Calu3 (cell line): ENCODE results near the gene WHRN. TPM values are rescaled to one million over a fixed set of nuclear protein-coding genes. Genes with fewer than 3 reads are reported as not detected.

ENCODE experiments used
- BruUV-seq: library from RNA; stranded (reverse); fragments of 400-500 nt; replicated peaks from 2 replicates; lab custom pipeline; 2021; lab: Mats Ljungman, UMichigan
- CTCF ChIA-PET: fragments of 300-600 bp; sonication (Branson Sonifier 250); formaldehyde crosslinking; loops from one replicate; lab custom pipeline; 2022; ENCODE audit warnings: antibody characterized with exemption; lab: Charles Lee
- DNase-seq: peaks from one replicate; pipeline ENCODE4 v3.0.0; 2022
- H3K27ac Mint-ChIP-seq: one replicate; pipeline ENCODE4 v1.8.0; 2022; ENCODE audit warnings: mixed read lengths; ENCODE audit not compliant: unreplicated experiment
- H3K27me3 Mint-ChIP-seq: one replicate; pipeline ENCODE4 v1.8.0; 2022; ENCODE audit warnings: mixed read lengths; ENCODE audit not compliant: unreplicated experiment
- H3K36me3 Mint-ChIP-seq: one replicate; pipeline ENCODE4 v1.8.0; 2022; ENCODE audit warnings: mild to moderate bottlenecking, moderate library complexity, mixed read lengths; ENCODE audit not compliant: insufficient read depth, unreplicated experiment
- H3K4me1 Mint-ChIP-seq: one replicate; pipeline ENCODE4 v1.8.0; 2022; ENCODE audit warnings: mild to moderate bottlenecking, low read depth, mixed read lengths; ENCODE audit not compliant: unreplicated experiment
- H3K4me3 Mint-ChIP-seq: one replicate; pipeline ENCODE4 v1.8.0; 2022; ENCODE audit warnings: mild to moderate bottlenecking, low read depth, moderate library complexity, mixed read lengths; ENCODE audit not compliant: unreplicated experiment
- H3K9me3 Mint-ChIP-seq: one replicate; pipeline ENCODE4 v1.8.0; 2022; ENCODE audit warnings: low read depth, mixed read lengths; ENCODE audit not compliant: unreplicated experiment
- CTCF ChIP-seq: fragments of 200-600 bp; IDR thresholded peaks from one replicate; pipeline ENCODE4 v1.8.0; 2022; ENCODE audit warnings: antibody characterized with exemption; ENCODE audit not compliant: unreplicated experiment
- intact Hi-C: fragments of 100-400 bp; cut with micrococcal nuclease; formaldehyde crosslinking; loops from one replicate; pipeline ENCODE4 v1.10.0; 2022; ENCODE audit not compliant: unreplicated experiment
- total RNA-seq: library from RNA; stranded (reverse); gene quantifications from 2 replicates; pipeline ENCODE4 v1.2.3, GENCODE V29; 2022

Gene WHRN
- total RNA-seq, 1 experiment from 2014 or later = 4.9 TPM

DNA sequence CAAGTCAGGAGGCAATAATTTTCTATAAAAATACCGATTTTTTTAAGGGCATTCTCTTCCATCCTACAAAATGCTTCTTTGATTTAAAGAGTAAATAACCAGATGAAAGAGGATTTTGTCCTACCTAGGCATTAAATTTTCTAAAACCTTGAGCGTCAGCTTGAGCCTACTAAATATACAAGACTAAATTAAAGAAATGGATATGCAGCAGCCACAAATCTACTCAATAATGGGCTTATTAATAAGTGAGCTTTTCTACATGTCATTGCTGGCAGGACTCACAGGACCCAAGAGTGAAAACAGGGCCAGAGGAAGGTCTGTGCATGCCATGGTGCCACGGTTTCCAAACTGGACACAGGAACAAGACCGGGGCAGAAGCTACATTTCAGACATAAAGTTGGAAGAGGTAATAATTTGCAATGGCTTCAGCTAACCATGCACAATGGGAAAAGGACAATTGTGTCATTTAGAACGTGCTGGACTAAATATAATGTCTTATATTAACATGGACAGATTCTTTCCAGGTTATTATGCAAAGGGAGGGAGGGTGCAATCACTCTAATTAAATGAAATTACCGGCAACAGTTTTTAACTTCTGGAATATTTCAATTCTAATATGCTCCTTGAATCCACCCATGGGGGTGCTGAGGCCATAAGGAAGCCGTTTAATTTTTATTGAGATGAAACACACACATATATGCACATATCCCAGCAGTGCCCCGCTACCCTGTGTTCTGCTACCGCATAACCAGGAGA, 5.2 kb downstream of the WHRN start:
- H3K27me3 Mint-ChIP-seq = peaks cover 11% of the 10 kb centered on the region
- no peaks in the 10 kb centered on the region for H3K4me1 Mint-ChIP-seq
- H3K27ac Mint-ChIP-seq = no peak overlapping the region
- H3K9me3 Mint-ChIP-seq = no peaks in the 10 kb centered on the region
- no peak for TF ChIP-seq CTCF
- no peak for DNase-seq
- no TSS peak for BruUV-seq
- H3K4me3 Mint-ChIP-seq = no peak overlapping the region
- peaks cover 6% of the 10 kb centered on the region for H3K36me3 Mint-ChIP-seq
- intact Hi-C loops = no loop called here
- CTCF ChIA-PET = no interaction called here

GRCh38 chr9:114499528-114499927, 5.7 kb downstream of the WHRN start:
- no peak for DNase-seq
- no peak for TF ChIP-seq CTCF
- Mint-ChIP-seq H3K4me1 (no peaks in the 10 kb centered on the region), H3K27ac (no peak overlapping the region), H3K4me3 (no peak overlapping the region), H3K27me3 (peaks cover 17% of the 10 kb centered on the region), H3K9me3 (no peaks in the 10 kb centered on the region), H3K36me3 (no peaks in the 10 kb centered on the region)
- BruUV-seq = no TSS peak
- CTCF ChIA-PET = no interaction called here
- intact Hi-C loops = no loop called here

DNA sequence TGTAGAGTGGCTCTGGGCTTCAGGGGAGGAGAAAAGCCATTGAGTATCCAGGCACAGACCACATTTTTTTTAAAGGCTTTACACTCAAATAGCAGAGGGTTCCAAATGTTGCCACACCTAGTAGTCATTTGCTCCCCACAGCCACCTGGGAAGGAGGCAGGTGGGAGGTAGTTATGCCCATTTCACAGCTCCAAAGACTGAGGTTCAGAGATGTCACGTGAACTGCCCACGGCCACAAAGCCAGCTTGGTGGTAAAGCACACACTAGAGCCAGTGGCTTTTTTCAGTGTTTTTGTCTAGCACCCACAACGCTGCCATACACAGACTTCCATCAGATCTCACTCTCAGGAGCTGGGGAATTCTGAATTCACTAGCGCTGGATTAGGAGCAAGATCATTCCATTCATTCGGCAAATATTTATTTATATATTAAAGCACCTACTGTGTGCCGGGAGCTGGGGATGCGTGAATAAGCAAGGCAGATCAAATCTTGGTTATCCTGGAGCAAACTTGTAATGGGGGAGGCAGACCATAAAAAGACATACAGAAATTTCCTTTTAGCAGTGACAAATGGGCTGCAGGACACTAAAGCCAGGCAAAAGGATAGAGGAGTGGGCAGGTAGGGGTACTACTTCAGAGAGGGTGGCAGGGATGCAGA, 7.4 kb downstream of the WHRN start:
- intact Hi-C loops = no loop called here
- no peaks in the 10 kb centered on the region for H3K36me3 Mint-ChIP-seq
- peaks cover 23% of the 10 kb centered on the region for H3K27me3 Mint-ChIP-seq
- no peaks in the 10 kb centered on the region for H3K4me1 Mint-ChIP-seq
- no peak for DNase-seq
- BruUV-seq = no TSS peak
- no peak for TF ChIP-seq CTCF
- CTCF ChIA-PET = no interaction called here
- no peak overlapping the region for H3K4me3 Mint-ChIP-seq
- no peak overlapping the region for H3K27ac Mint-ChIP-seq
- H3K9me3 Mint-ChIP-seq = no peaks in the 10 kb centered on the region

- no peaks in the 10 kb centered on the region for H3K9me3 Mint-ChIP-seq
- H3K27me3 Mint-ChIP-seq = peaks cover 23% of the 10 kb centered on the region
- no TSS peak for BruUV-seq
- CTCF ChIA-PET = no interaction called here
- TF ChIP-seq CTCF = no peak
- H3K4me1 Mint-ChIP-seq = no peaks in the 10 kb centered on the region
- DNase-seq = no peak
- H3K4me3 Mint-ChIP-seq = no peak overlapping the region
- no peaks in the 10 kb centered on the region for H3K36me3 Mint-ChIP-seq
- intact Hi-C loops = no loop called here
- no peak overlapping the region for H3K27ac Mint-ChIP-seq
Measured at GRCh38 chr9:114497236-114497635, 8.0 kb downstream of the WHRN start.
